ENCODE measurements around the gene PDK1. TPM values are rescaled to one million over a fixed set of nuclear protein-coding genes. Genes with fewer than 3 reads are reported as not detected.

PDK1 gene
- total RNA-seq, 1 experiment from 2014 or later = 74.7 TPM

DNA sequence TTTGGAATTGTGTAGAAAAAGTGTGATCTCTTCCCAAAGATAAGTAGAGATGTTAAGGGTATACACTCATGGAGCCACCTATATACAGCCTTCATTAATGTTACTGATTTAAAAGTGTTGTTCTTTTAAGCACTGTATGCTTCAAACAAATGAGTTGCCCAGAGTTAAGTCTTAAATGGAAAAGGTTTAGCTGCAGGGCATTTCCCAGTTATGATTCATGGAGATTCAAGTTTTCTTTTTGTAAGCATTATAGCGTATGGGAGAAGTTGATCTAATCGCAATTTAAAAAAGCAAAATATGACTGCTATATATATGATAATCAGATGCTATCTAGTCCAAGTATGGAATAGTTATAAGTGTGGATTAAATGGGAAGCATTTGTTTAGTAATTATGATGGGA, 4.8 kb downstream of the PDK1 start:
- Histone ChIP-seq H2AK5ac (ENCODE audit: insufficient read length, low read length) (no peak overlapping the region), H3K79me1 (ENCODE audit: insufficient read depth, low read depth, low read length, poor library complexity, severe bottlenecking) (no peaks in the 10 kb centered on the region), H3K18ac (ENCODE audit: insufficient read length, low read depth, low read length) (no peak overlapping the region), H2BK120ac (ENCODE audit: low read depth, low read length, poor library complexity, severe bottlenecking) (no peak overlapping the region), H4K91ac (ENCODE audit: insufficient read length, low read depth, low read length) (no peak overlapping the region), H2BK12ac (ENCODE audit: insufficient read length, low read depth, low read length) (no peak overlapping the region), H4K5ac (ENCODE audit: insufficient read length, low read depth, low read length) (no peak overlapping the region), H3K23ac (ENCODE audit: insufficient read length, low read depth, low read length) (no peak overlapping the region), H4K20me1 (ENCODE audit: control insufficient read depth, insufficient read depth, insufficient read length) (no peaks in the 10 kb centered on the region), H3K23me2 (ENCODE audit: insufficient read length, low read depth, low read length, poor library complexity, severe bottlenecking) (peaks cover 4% of the 10 kb centered on the region), H4K8ac (replicated peaks; ENCODE audit: insufficient read length, low read depth, low read length) (no peak overlapping the region), H3K79me2 (ENCODE audit: insufficient read depth, low read length) (peaks cover 9% of the 10 kb centered on the region; the same call in 1 of the 2 replicates), H2BK20ac (ENCODE audit: low read depth, low read length, poor library complexity, severe bottlenecking) (no peak overlapping the region), H3K4me2 (ENCODE audit: insufficient read depth, insufficient read length, low read length) (no peak overlapping the region), H3K9ac (ENCODE audit: extremely low read depth, insufficient read length, low read length) (no peak overlapping the region), H3K4me1 (ENCODE audit: insufficient read depth, low read length) (no peaks in the 10 kb centered on the region), H2AFZ (ENCODE audit: low read length) (no peak overlapping the region), H3K27ac (ENCODE audit: insufficient read length, low read depth, low read length) (no peak overlapping the region), H2BK5ac (ENCODE audit: insufficient read length, low read length) (no peak overlapping the region), H3T11ph (ENCODE audit: low read length) (no peak overlapping the region), H3K56ac (ENCODE audit: insufficient read length, low read depth, low read length) (no peak overlapping the region), H3K4ac (ENCODE audit: low read depth, low read length) (no peak overlapping the region), H3K27me3 (ENCODE audit: insufficient read depth, low read length) (no peaks in the 10 kb centered on the region), H3K14ac (ENCODE audit: insufficient read depth, low read length) (no peak overlapping the region), H2BK15ac (ENCODE audit: low read depth, low read length) (no peak overlapping the region), H3K9me3 (ENCODE audit: control insufficient read depth, low read depth, low read length) (no peaks in the 10 kb centered on the region)
- no peak for DNase-seq
- no CpG with 5 or more reads among the region's 2 CpGs for WGBS (ENCODE audit: extremely low coverage, insufficient read length, low lambda C conversion rate)
- H3K27me3 Mint-ChIP-seq (ENCODE audit: low read depth) = no peaks in the 10 kb centered on the region
- peaks cover 26 to 74% (median 38%) of the 10 kb centered on the region in 3 experiments; a peak in 6 of 7 replicates for H3K36me3 Mint-ChIP-seq (ENCODE audit: insufficient read depth in 1 of 3, low read depth in 3 of 3)
- H3K27ac Mint-ChIP-seq = no peak overlapping the region
- H3K4me1 Mint-ChIP-seq = peaks cover 36 to 37% of the 10 kb centered on the region in 2 experiments
- H3K4me3 Mint-ChIP-seq = no peak overlapping the region
- H3K9me3 Mint-ChIP-seq = no peaks in the 10 kb centered on the region
- TF ChIP-seq, protein P1, sequence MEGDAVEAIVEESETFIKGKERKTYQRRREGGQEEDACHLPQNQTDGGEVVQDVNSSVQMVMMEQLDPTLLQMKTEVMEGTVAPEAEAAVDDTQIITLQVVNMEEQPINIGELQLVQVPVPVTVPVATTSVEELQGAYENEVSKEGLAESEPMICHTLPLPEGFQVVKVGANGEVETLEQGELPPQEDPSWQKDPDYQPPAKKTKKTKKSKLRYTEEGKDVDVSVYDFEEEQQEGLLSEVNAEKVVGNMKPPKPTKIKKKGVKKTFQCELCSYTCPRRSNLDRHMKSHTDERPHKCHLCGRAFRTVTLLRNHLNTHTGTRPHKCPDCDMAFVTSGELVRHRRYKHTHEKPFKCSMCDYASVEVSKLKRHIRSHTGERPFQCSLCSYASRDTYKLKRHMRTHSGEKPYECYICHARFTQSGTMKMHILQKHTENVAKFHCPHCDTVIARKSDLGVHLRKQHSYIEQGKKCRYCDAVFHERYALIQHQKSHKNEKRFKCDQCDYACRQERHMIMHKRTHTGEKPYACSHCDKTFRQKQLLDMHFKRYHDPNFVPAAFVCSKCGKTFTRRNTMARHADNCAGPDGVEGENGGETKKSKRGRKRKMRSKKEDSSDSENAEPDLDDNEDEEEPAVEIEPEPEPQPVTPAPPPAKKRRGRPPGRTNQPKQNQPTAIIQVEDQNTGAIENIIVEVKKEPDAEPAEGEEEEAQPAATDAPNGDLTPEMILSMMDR (conservative IDR thresholded peaks at IDR 0.05) = no peak
